Measurements from ENCODE around the gene TAX1BP3. TPM values are rescaled to one million over a fixed set of nuclear protein-coding genes. Genes with fewer than 3 reads are reported as not detected.

The TAX1BP3 gene
- total RNA-seq, 1 experiment from 2014 or later = 76.3 TPM

DNA sequence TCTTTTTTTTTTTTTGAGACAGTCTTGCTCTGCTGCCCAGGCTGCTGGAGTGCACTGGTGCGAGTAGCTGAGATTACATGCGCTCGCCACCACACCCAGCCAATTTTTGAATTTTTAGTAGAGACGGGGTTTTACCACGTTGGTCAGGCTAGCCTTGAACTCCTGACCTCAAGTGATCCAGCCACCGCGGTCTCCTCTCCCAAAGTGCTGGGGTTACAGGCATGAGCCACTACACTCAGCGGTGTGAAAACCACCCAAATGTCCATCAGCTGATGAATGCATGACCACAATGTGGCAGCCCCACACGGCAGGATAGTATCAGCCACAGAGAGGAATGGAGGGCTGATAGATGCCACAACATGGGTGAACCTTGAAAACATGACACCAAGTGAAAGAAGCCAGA, 25.5 kb upstream of the TAX1BP3 start:
- Histone ChIP-seq H3K9ac (ENCODE audit: extremely low read depth, insufficient read length, low read length) (no peak overlapping the region), H2BK15ac (ENCODE audit: low read depth, low read length) (no peak overlapping the region), H3K27ac (ENCODE audit: insufficient read length, low read depth, low read length) (no peak overlapping the region), H2AFZ (ENCODE audit: low read length) (no peak overlapping the region), H3K79me1 (ENCODE audit: insufficient read depth, low read depth, low read length, poor library complexity, severe bottlenecking) (no peaks in the 10 kb centered on the region), H3K56ac (ENCODE audit: insufficient read length, low read depth, low read length) (no peak overlapping the region), H3K4ac (ENCODE audit: low read depth, low read length) (no peak overlapping the region), H3K14ac (ENCODE audit: insufficient read depth, low read length) (no peak overlapping the region), H3K27me3 (ENCODE audit: insufficient read depth, low read length) (no peaks in the 10 kb centered on the region), H2AK5ac (ENCODE audit: insufficient read length, low read length) (no peak overlapping the region), H3T11ph (ENCODE audit: low read length) (no peak overlapping the region), H3K9me3 (ENCODE audit: control insufficient read depth, low read depth, low read length) (no peaks in the 10 kb centered on the region), H3K18ac (ENCODE audit: insufficient read length, low read depth, low read length) (no peak overlapping the region), H4K8ac (replicated peaks; ENCODE audit: insufficient read length, low read depth, low read length) (no peak overlapping the region), H2BK5ac (ENCODE audit: insufficient read length, low read length) (no peak overlapping the region), H3K23me2 (ENCODE audit: insufficient read length, low read depth, low read length, poor library complexity, severe bottlenecking) (peaks cover 4% of the 10 kb centered on the region), H2BK20ac (ENCODE audit: low read depth, low read length, poor library complexity, severe bottlenecking) (no peak overlapping the region), H2BK12ac (ENCODE audit: insufficient read length, low read depth, low read length) (no peak overlapping the region), H4K91ac (ENCODE audit: insufficient read length, low read depth, low read length) (no peak overlapping the region), H2BK120ac (ENCODE audit: low read depth, low read length, poor library complexity, severe bottlenecking) (no peak overlapping the region), H3K4me1 (ENCODE audit: insufficient read depth, low read length) (no peaks in the 10 kb centered on the region), H4K20me1 (ENCODE audit: control insufficient read depth, insufficient read depth, insufficient read length) (peaks cover 3% of the 10 kb centered on the region), H3K79me2 (ENCODE audit: insufficient read depth, low read length) (no peaks in the 10 kb centered on the region), H4K5ac (ENCODE audit: insufficient read length, low read depth, low read length) (no peak overlapping the region), H3K4me2 (ENCODE audit: insufficient read depth, insufficient read length, low read length) (no peak overlapping the region), H3K23ac (ENCODE audit: insufficient read length, low read depth, low read length) (no peak overlapping the region)
- no peaks in the 10 kb centered on the region; a peak in 3 of 5 replicates for H3K9me3 Mint-ChIP-seq
- TF ChIP-seq CTCF (conservative IDR thresholded peaks at IDR 0.05) = no peak
- H3K36me3 Mint-ChIP-seq (ENCODE audit: insufficient read depth in 1 of 3, low read depth in 3 of 3) = peaks cover 0 to 4% (median 0%) of the 10 kb centered on the region in 3 experiments; a peak in 1 of 7 replicates
- DNase-seq = no peak
- WGBS (ENCODE audit: extremely low coverage, insufficient read length, low lambda C conversion rate) = no CpG with 5 or more reads among the region's 9 CpGs
- H3K4me3 Mint-ChIP-seq = no peak overlapping the region
- no peak overlapping the region for H3K27ac Mint-ChIP-seq
- peaks cover 5 to 13% of the 10 kb centered on the region in 2 experiments for H3K4me1 Mint-ChIP-seq
- H3K27me3 Mint-ChIP-seq (ENCODE audit: low read depth) = peaks cover 44% of the 10 kb centered on the region
